HPDE6-E6E7 (cell line): ENCODE results near the gene GPC3.
"Not testable (repeated sequence)": the region's sequence is repeated elsewhere in the genome, so short reads cannot be mapped to it uniquely, and the experiment has no call there.

Source experiments
- DNase-seq: peaks from one replicate; pipeline ENCODE4 v3.0.0; 2011; ENCODE audit warnings: missing footprints; ENCODE audit errors: extremely low spot score

The GPC3 gene

DNA sequence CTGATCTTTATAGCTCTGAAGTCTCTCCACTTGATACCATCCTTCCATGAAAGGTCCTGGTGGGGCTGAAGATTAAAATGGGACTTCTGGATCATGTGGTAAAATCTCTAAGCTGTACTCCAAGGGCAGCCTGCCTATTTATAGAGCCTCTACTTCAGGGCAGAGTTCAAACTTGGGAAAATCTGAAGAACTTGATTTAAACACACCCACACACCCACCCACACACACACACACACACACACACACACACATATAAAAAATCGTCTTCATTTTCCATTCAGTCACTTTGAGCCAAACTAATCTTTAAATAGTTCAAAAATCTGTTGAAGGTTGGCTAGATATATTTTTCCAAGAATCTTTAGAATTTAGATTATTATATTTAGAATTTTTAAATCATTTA is 335.2 kb downstream of the GPC3 start:
- no peak for DNase-seq

DNA sequence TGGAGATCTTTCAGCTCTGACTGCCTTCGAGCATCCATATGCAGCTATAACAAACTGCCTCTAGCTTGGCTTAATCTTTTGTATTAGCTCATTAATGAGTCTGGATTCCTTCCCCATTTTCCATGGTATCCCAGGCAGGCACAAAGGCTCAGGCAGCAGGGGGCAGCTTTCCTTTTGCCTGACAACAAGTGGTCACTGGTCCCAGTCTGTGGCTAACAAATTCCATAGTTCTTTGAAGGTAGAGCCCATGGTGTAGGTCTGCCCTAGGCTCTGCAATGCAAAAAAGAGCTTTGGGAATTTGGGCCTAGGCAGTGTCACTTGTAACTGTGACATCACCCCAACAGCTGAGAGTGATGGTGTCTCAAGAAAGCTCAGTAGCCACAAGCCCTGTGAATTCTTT is 335.7 kb downstream of the GPC3 start:
- DNase-seq, result no peak

- no peak for DNase-seq
These were observed 336.8 kb downstream of the GPC3 start for GRCh38 chrX:133648594-133648993.

DNA sequence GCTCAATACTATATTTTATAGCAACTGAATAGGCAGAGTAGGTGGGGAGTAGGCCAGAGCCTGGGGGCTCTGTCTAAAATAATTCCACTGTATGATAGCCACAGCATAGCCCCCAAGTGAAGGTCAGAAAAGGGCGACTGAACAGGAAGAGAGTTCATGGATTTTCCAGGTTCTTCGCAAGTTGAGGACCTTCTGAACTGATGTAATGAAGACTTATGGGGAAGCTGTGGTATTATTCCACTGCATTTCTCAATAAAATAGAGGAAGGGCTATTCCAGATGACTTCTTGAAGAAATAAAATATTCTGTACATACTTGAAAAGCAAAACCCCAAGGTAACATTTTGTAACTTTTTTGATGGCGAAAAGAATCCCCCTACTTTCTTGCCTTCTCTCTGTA is 338.7 kb downstream of the GPC3 start:
- no peak for DNase-seq

GRCh38 chrX:133645977-133646718 is 339.2 kb downstream of the GPC3 start:
- peak; percentile 43 for DNase-seq

- DNase-seq, result no peak
These were observed 340.1 kb downstream of the GPC3 start for GRCh38 chrX:133645256-133645655.

- DNase-seq, result no peak
These were observed 345.0 kb downstream of the GPC3 start for GRCh38 chrX:133640161-133641015.

DNA sequence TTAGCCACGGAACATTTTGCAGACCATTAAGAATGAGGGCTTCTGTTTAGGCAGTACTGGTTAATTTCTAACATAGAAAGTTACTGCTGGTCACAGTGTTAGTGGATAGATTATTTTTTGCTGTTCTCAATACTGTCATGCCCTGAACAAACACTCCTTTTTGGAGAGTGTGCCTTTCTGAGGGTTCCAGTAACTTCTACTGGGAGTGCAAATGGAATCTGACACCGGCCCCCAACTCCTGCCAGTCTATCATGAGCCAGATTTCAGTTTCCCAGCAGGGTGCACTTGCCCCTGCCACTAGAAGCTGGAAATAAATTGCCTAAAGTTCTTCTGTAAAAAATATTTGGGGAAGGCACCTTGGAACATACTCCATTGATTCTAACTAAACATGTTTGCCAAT is 345.7 kb downstream of the GPC3 start:
- no peak for DNase-seq

DNA sequence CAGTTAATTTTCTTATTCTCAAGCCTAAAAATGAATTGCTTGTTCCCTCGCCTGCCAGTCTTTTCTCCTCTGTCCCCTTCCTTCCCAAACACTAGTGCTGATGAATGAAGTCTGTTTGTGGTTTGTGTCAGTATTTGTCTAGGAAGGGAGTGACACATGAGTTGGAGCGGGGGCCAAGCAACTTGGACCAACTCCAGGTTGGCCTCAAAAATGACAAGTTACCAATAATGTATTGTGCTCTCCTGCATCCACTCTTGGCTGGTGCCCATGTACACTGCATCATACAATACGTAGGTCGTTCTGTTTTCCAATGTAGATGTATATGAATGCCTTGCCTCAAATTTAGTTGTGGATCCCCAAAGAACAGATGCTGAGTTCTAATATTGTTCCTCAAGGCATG is 347.1 kb downstream of the GPC3 start:
- no peak for DNase-seq

- DNase-seq, result no peak
These were observed 347.6 kb downstream of the GPC3 start for GRCh38 chrX:133637765-133638164.

GRCh38 chrX:133636009-133636408 is 349.4 kb downstream of the GPC3 start:
- no peak for DNase-seq

DNA sequence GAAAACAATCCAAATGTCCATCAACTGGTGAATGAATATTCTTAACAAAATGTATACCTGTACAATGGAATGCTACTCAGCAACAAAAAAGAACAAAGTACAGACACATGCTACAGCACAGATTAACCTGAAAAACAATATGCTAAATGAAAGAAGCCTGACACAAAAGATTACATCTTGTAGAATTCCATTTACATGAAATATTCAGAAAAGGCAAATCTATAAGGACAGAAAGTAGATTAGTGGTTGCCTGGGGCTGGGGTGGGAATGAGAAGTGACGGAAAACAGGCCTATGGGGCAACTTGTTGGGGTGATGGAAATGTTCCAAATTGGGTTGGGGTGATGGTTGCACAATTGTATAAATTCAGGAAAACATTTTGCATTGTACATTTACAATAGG is 351.0 kb downstream of the GPC3 start:
- DNase-seq, result no peak

DNA sequence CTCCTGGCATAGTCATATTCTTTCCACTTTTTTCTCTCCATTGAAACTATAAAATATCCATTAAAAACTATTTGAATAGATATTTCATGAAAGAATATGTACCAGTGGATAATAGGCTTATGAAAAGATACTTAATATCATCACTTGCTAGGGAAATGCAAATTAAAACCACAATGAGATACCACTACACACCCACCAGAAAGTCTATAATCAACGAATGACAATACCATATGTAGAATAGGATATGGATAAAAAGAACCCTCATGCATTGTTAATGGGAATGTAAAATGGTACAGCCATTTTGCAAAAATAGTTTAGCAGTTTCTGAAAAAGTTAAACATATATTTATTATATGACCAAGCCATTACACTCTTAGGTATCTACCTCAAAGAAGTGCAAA is 351.4 kb downstream of the GPC3 start:
- no peak for DNase-seq

GRCh38 chrX:133633162-133633561 is 352.2 kb downstream of the GPC3 start:
- no peak for DNase-seq

DNA sequence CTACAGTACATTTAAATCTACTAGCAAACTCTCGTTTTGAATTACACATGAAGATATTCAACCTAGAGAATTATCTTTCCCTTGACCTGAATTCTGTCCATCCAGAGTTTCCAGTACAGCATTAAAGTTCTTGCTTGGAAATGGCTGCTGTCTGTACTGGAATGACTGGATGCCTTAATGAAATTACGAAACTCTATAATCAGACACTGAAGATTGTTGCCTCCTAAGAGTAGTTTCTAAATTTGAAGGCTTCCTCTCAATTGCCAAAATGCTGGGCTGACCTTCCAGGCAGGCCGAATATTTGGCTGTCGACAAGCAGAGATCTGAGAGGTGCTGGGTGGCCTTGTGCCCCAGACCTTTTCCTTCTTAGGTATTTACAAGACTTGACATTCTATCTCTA is 355.0 kb downstream of the GPC3 start:
- DNase-seq, result no peak

GRCh38 chrX:133627673-133628072 is 357.7 kb downstream of the GPC3 start:
- DNase-seq, result no peak

DNA sequence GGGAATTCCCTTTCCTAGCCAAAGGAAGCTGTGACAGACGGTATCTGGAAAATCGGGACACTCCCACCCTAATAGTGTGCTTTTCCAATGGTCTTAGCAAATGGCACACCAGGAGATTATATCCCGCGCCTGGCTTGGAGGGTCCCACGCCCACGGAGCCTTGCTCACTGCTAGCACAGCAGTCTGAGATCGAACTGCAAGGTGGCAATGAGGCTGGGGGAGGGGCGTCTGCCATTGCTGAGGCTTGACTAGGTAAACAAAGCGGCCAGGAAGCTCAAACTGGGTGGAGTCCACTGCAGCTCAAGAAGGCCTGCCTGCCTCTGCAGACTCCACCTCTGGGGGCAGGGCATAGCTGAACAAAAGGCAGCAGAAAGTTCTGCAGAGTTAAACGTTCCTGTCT is 364.0 kb downstream of the GPC3 start:
- DNase-seq, result not testable (repeated sequence)

GRCh38 chrX:133611676-133612075 is 373.7 kb downstream of the GPC3 start:
- no peak for DNase-seq

- no peak for DNase-seq
These were observed 375.3 kb downstream of the GPC3 start for GRCh38 chrX:133610056-133610455.

- no peak for DNase-seq
These were observed 376.2 kb downstream of the GPC3 start for GRCh38 chrX:133609166-133609565.

GRCh38 chrX:133608406-133608805 is 377.0 kb downstream of the GPC3 start:
- no peak for DNase-seq

- DNase-seq, result no peak
These were observed 377.7 kb downstream of the GPC3 start for GRCh38 chrX:133607419-133608348.
